LHCN-M2 (cell line): ENCODE results near the gene TMEM11. TPM values are rescaled to one million over a fixed set of nuclear protein-coding genes. Genes with fewer than 3 reads are reported as not detected.

ENCODE experiments used
- DNase-seq: peaks from one replicate; pipeline ENCODE4 v3.0.0-alpha.2; 2012; ENCODE audit warnings: low read depth
- total RNA-seq: library from RNA; depleted of rRNA; stranded (reverse); fragments of >200 nt; gene quantifications from 2 replicates; pipeline ENCODE4 v1.2.3, GENCODE V29; 2014; rRNA removed

Gene TMEM11
- total RNA-seq, 1 experiment from 2014 or later, result 23.4 TPM

- DNase-seq, result peak; percentile 32
These were observed 52.2 kb downstream of the TMEM11 start for GRCh38 chr17:21161498-21162393.

- no peak for DNase-seq
These were observed 53.6 kb downstream of the TMEM11 start for GRCh38 chr17:21160401-21160800.

- DNase-seq, result no peak
These were observed 56.2 kb downstream of the TMEM11 start for GRCh38 chr17:21157586-21158370.

GRCh38 chr17:21152731-21153130 lies 61.2 kb downstream of the TMEM11 start:
- no peak for DNase-seq

- no peak for DNase-seq
These were observed 64.3 kb downstream of the TMEM11 start for GRCh38 chr17:21149621-21150020.

Other genes with a start within 250 kb of the TMEM11 start
- gene USP22, start 171.2 kb downstream of the TMEM11 start, total RNA-seq, result 247 and 267 TPM in 2 replicates
- gene DHRS7B, start 87.2 kb downstream of the TMEM11 start, total RNA-seq, result 16.8 and 17.6 TPM in 2 replicates
- 2.3 and 4.3 TPM in 2 replicates for gene NATD1, start 39.2 kb upstream of the TMEM11 start, total RNA-seq
- 19.3 and 28.8 TPM in 2 replicates for gene MAP2K3, start 70.5 kb upstream of the TMEM11 start, total RNA-seq
- 0.64 and 0.98 TPM in 2 replicates for gene KCNJ12, start 162.2 kb upstream of the TMEM11 start, total RNA-seq